Measurements from ENCODE around the gene LYL1. TPM values are rescaled to one million over a fixed set of nuclear protein-coding genes. Genes with fewer than 3 reads are reported as not detected.
A peak's percentile ranks its signal among the peaks of the same experiment; 100 is the strongest.

LYL1 gene
- 0.35 and 0.59 TPM in 2 replicates for total RNA-seq (2022)
- Bru-seq, nascent RNA, result not detected
- BruChase-seq, experiment 1, labeled RNA remaining after a 2-hour chase, result percentile 25 among the genes with signal in this experiment
- BruChase-seq, experiment 2, labeled RNA remaining after a 6-hour chase, result percentile 14 among the genes with signal in this experiment
- long read RNA-seq, partial matches to known transcripts, result 0 of 1 reads
- long read RNA-seq, other reads (novel, unspliced or antisense), result 0 of 1 reads

GRCh38 chr19:13102666-13103580, at the start of gene LYL1:
LYL1 (minus strand) TSS chr19:13102858; CDS start chr19:13101171, 1,687 bp downstream.
- Mint-ChIP-seq H3K36me3 (ENCODE audit: insufficient read depth, unreplicated experiment) (peaks cover 15% of the 10 kb centered on the region), H3K27me3 (ENCODE audit: insufficient read depth, unreplicated experiment) (no peaks in the 10 kb centered on the region), H3K9me3 (ENCODE audit: unreplicated experiment) (no peaks in the 10 kb centered on the region), H3K4me1 (ENCODE audit: low read depth, unreplicated experiment) (no peaks in the 10 kb centered on the region), H3K4me3 (ENCODE audit: unreplicated experiment) (peak within 1 kb of the TSS; percentile 60), H3K27ac (ENCODE audit: unreplicated experiment) (no peak within 1 kb of the TSS)
- H3K9me3 ChIP-seq, result no peaks in the 10 kb centered on the region
- TF ChIP-seq CTCF (IDR thresholded peaks at IDR 0.05; ENCODE audit: insufficient read depth in 1 of 2, low read depth in 1 of 2, low read length in 1 of 2, severe bottlenecking in 1 of 2, unreplicated experiment in 1 of 2), result no peak
- no peaks in the 10 kb centered on the region for H3K36me3 ChIP-seq (ENCODE audit: control insufficient read depth, insufficient read depth, low read length)
- BruUV-seq (replicated peaks), result no TSS peak
- DNase-seq, result peak; percentile 74 to 75
- peaks cover 11% of the 10 kb centered on the region for H3K4me1 ChIP-seq
- no peaks in the 10 kb centered on the region for H3K27me3 ChIP-seq (replicated peaks; ENCODE audit: control insufficient read depth, insufficient read depth, low read length)
- intact Hi-C loops (cut with micrococcal nuclease; ENCODE audit: unreplicated experiment), result no loop called here
- H3K4me3 ChIP-seq (ENCODE audit: low read depth, low read length), result peak within 1 kb of the TSS; percentile 28
- ChIA-PET CTCF (no interaction called here), POLR2A (no interaction called here)

GRCh38 chr19:13151605-13152355, 49.1 kb upstream of the LYL1 start:
- peak overlapping the region; percentile 83 for H3K4me3 Mint-ChIP-seq (ENCODE audit: unreplicated experiment)
- Histone ChIP-seq H3K4me3 (ENCODE audit: low read depth, low read length) (peak overlapping the region; percentile 99), H3K36me3 (ENCODE audit: control insufficient read depth, insufficient read depth, low read length) (peaks cover 2% of the 10 kb centered on the region; the same call in 1 of the 2 replicates), H3K4me1 (peaks cover 16% of the 10 kb centered on the region), H3K27me3 (replicated peaks; ENCODE audit: control insufficient read depth, insufficient read depth, low read length) (no peaks in the 10 kb centered on the region), H3K9me3 (no peaks in the 10 kb centered on the region)
- ChIA-PET CTCF (interaction anchor here (0.5 to 1.0 kb wide), 3 partner anchors 11 to 209 kb away, joined by 3 to 9 read pairs (median 9); no protein-coding TSS in a partner anchor), POLR2A (interaction anchor here (0.6 to 2.2 kb wide), 6 partner anchors 12 to 261 kb away, joined by 3 to 29 read pairs (median 6); partner anchors contain the start of genes GCDH and NACC1)
- no peaks in the 10 kb centered on the region for H3K9me3 Mint-ChIP-seq (ENCODE audit: unreplicated experiment)
- intact Hi-C loops (cut with micrococcal nuclease; ENCODE audit: unreplicated experiment), result loop anchor here (2.0 to 5.0 kb wide), 3 partner anchors 13 to 359 kb away; partner anchors contain the start of genes JUNB and TRMT1
- peaks cover 68% of the 10 kb centered on the region for H3K36me3 Mint-ChIP-seq (ENCODE audit: insufficient read depth, unreplicated experiment)
- peak overlapping the region; percentile 98 for H3K27ac Mint-ChIP-seq (ENCODE audit: unreplicated experiment)
- H3K4me1 Mint-ChIP-seq (ENCODE audit: low read depth, unreplicated experiment), result peaks cover 23% of the 10 kb centered on the region
- TF ChIP-seq CTCF (IDR thresholded peaks at IDR 0.05; ENCODE audit: insufficient read depth in 1 of 2, low read depth in 1 of 2, low read length in 1 of 2, severe bottlenecking in 1 of 2, unreplicated experiment in 1 of 2), result peak in 1 of 2 experiments; percentile 25
- H3K27me3 Mint-ChIP-seq (ENCODE audit: insufficient read depth, unreplicated experiment), result peaks cover 4% of the 10 kb centered on the region
- BruUV-seq (replicated peaks), result no TSS peak
- peak; percentile 96 for DNase-seq

Data from Caco-2 (cell line).